IMR-90 (cell line): ENCODE data around the gene GGA2. TPM values are rescaled to one million over a fixed set of nuclear protein-coding genes. Genes with fewer than 3 reads are reported as not detected.

Experiments used
- ATAC-seq: fragments of 200-7000 bp; cut with Tn5 transposase; 2 replicates; pipeline ENCODE4 v1.9.1; 2020; ENCODE audit warnings: low read depth, mild to moderate bottlenecking, moderate library complexity
- BruUV-seq: library from RNA; stranded (reverse); fragments of 400-500 nt; replicated peaks from 2 replicates; lab custom pipeline; 2021; lab: Mats Ljungman, UMichigan
- CTCF ChIA-PET: fragments of 300-600 bp; formaldehyde crosslinking; extraction: SDS; loops from one replicate; lab custom pipeline; 2021; ENCODE audit warnings: antibody characterized with exemption; lab: Yijun Ruan, JAX
- POLR2A ChIA-PET: fragments of 300-600 bp; sonication (Branson Sonifier 250); formaldehyde crosslinking; loops from one replicate; lab custom pipeline; 2022; ENCODE audit warnings: antibody characterized with exemption; ENCODE audit not compliant: unreplicated experiment; lab: Charles Lee
- DNase-seq: peaks from one replicate; pipeline ENCODE4 v3.0.0; 2013
- H2AFZ ChIP-seq: replicated peaks from 2 replicates; pipeline ENCODE3; 2013; ENCODE audit warnings: low read length, mild to moderate bottlenecking; ENCODE audit not compliant: poor library complexity
- H2AK5ac ChIP-seq: 2 replicates; pipeline ENCODE4 v1.6.1; 2013; ENCODE audit warnings: low read depth, low read length, inconsistent platforms
- H2AK9ac ChIP-seq: replicated peaks from 2 replicates; pipeline ENCODE3; 2013; ENCODE audit warnings: mild to moderate bottlenecking, low read depth, low read length, moderate library complexity; ENCODE audit not compliant: poor library complexity
- H2BK120ac ChIP-seq: 2 replicates; pipeline ENCODE4 v1.6.1; 2013; ENCODE audit warnings: low read depth, low read length, inconsistent platforms
- H2BK15ac ChIP-seq: 3 replicates; pipeline ENCODE4 v1.6.1; 2013; ENCODE audit warnings: low read depth, low read length, inconsistent platforms
- H2BK20ac ChIP-seq: 2 replicates; pipeline ENCODE4 v1.6.1; 2013; ENCODE audit warnings: low read depth, mild to moderate bottlenecking, inconsistent platforms, low read length, moderate library complexity
- H2BK5ac ChIP-seq: 2 replicates; pipeline ENCODE4 v1.6.1; 2013; ENCODE audit warnings: mild to moderate bottlenecking, low read depth, low read length, inconsistent platforms; ENCODE audit not compliant: poor library complexity, severe bottlenecking
- H3K14ac ChIP-seq: replicated peaks from 2 replicates; pipeline ENCODE4 v1.6.1; 2013; ENCODE audit warnings: low read depth, low read length, inconsistent platforms
- H3K18ac ChIP-seq: 2 replicates; pipeline ENCODE4 v1.6.1; 2013; ENCODE audit warnings: low read depth, low read length, control low read depth
- H3K23ac ChIP-seq: 2 replicates; pipeline ENCODE4 v1.6.1; 2013; ENCODE audit warnings: low read depth, low read length, inconsistent platforms
- H3K27ac ChIP-seq: 2 replicates; pipeline ENCODE4 v1.5.1; 2013; ENCODE audit warnings: mild to moderate bottlenecking, control low read depth, low read length; ENCODE audit not compliant: insufficient read depth
- H3K27me3 ChIP-seq: 2 replicates; pipeline ENCODE4 v1.6.1; 2013; ENCODE audit warnings: low read length; ENCODE audit not compliant: control insufficient read depth, insufficient read depth
- H3K36me3 ChIP-seq: 2 replicates; pipeline ENCODE4 v1.6.1; 2013; ENCODE audit warnings: low read length, mixed read lengths; ENCODE audit not compliant: control insufficient read depth, insufficient read depth
- H3K4ac ChIP-seq: 2 replicates; pipeline ENCODE4 v1.6.1; 2013; ENCODE audit warnings: low read depth, low read length, inconsistent platforms
- H3K4me1 ChIP-seq: 2 replicates; pipeline ENCODE4 v1.6.1; 2013; ENCODE audit warnings: low read length, mixed read lengths; ENCODE audit not compliant: control insufficient read depth, insufficient read depth
- H3K4me2 ChIP-seq: 2 replicates; pipeline ENCODE4 v1.6.1; 2013; ENCODE audit warnings: low read depth, mild to moderate bottlenecking, control low read depth, low read length, moderate library complexity
- H3K4me3 ChIP-seq: 2 replicates; pipeline ENCODE4 v1.5.1; 2013; ENCODE audit warnings: low read depth, mild to moderate bottlenecking, control low read depth, low read length, moderate library complexity; ENCODE audit not compliant: insufficient read depth
- H3K56ac ChIP-seq: 2 replicates; pipeline ENCODE4 v1.6.1; 2013; ENCODE audit warnings: low read length, inconsistent platforms; ENCODE audit not compliant: insufficient read depth; ENCODE audit errors: extremely low read depth
- H3K79me1 ChIP-seq, 2 experiments: 2 replicates each; pipeline ENCODE4 v1.6.1; 2013; ENCODE audit warnings: low read length in 2 of 2, inconsistent platforms in 1 of 2, low read depth in 1 of 2
- H3K9ac ChIP-seq: 2 replicates; pipeline ENCODE4 v1.6.1; 2013; ENCODE audit warnings: low read depth, low read length, control low read depth
- H3K9me1 ChIP-seq: 2 replicates; pipeline ENCODE4 v1.6.1; 2013; ENCODE audit warnings: low read length, inconsistent platforms; ENCODE audit not compliant: insufficient read depth
- H3K9me3 ChIP-seq: 2 replicates; pipeline ENCODE4 v1.6.1; 2013; ENCODE audit warnings: low read length; ENCODE audit not compliant: control insufficient read depth, insufficient read depth
- H4K20me1 ChIP-seq: 2 replicates; pipeline ENCODE4 v1.6.1; 2013; ENCODE audit warnings: low read length, inconsistent platforms; ENCODE audit not compliant: insufficient read depth
- H4K5ac ChIP-seq: 2 replicates; pipeline ENCODE4 v1.6.1; 2013; ENCODE audit warnings: mild to moderate bottlenecking, low read depth, low read length, control low read depth
- H4K8ac ChIP-seq, 2 experiments: 2 replicates each; pipeline ENCODE4 v1.6.1; 2013; ENCODE audit warnings: low read depth in 2 of 2, low read length in 2 of 2, control low read depth in 1 of 2, inconsistent platforms in 1 of 2
- H4K91ac ChIP-seq: 2 replicates; pipeline ENCODE4 v1.6.1; 2013; ENCODE audit warnings: low read depth, low read length, inconsistent platforms; ENCODE audit not compliant: insufficient read depth
- FOS ChIP-seq: fragments of 150-350 bp; IDR thresholded peaks from 2 replicates; pipeline ENCODE4 v1.6.1; 2016; ENCODE audit warnings: low read depth, low read length
- RFX5 ChIP-seq: IDR thresholded peaks from 2 replicates; pipeline ENCODE4 v1.8.0; 2012; ENCODE audit warnings: low read depth, mild to moderate bottlenecking, low read length, moderate library complexity
- USF2 ChIP-seq: fragments of 150-350 bp; IDR thresholded peaks from 2 replicates; pipeline ENCODE4 v1.6.1; 2017; ENCODE audit warnings: mild to moderate bottlenecking, antibody characterized with exemption, low read length, low read depth
- WGBS, 2 experiments: methylation state at CpG; one replicate each; pipeline versions ENCODE4 v1.1.5 to v1.1.7; 2013; ENCODE audit warnings: missing lambda C conversion rate in 2 of 2; ENCODE audit not compliant: insufficient read length in 1 of 2; ENCODE audit errors: extremely low coverage in 2 of 2; 5-methylcytosine and 5-hydroxymethylcytosine counted together
- dilution Hi-C: fragments of 300-500 bp; cut with HindIII; formaldehyde crosslinking; loops from one replicate; pipeline ENCODE4 v1.14.3; 2018; ENCODE audit warnings: low sequenced_read_pairs; ENCODE audit not compliant: unreplicated experiment
- in situ Hi-C: fragments of 300-500 bp; cut with MboI; formaldehyde crosslinking; loops from 3 replicates; pipeline ENCODE4 v1.14.3; 2019; ENCODE audit warnings: low sequenced_read_pairs, inconsistent platforms, mixed read lengths
- intact Hi-C: fragments of 100-400 bp; cut with micrococcal nuclease; formaldehyde crosslinking; loops from 2 replicates; pipeline ENCODE4 v1.10.0; 2022
- polyA plus RNA-seq, 3 experiments: library from polyadenylated mRNA; depleted of rRNA; stranded (reverse); fragments of >200 nt; gene quantifications; 2 replicates each; pipeline ENCODE4 v1.2.3, GENCODE V29; 2012; ENCODE audit warnings: low replicate concordance in 1 of 3
- total RNA-seq: library from RNA; depleted of rRNA; stranded (reverse); fragments of >200 nt; gene quantifications from 2 replicates; pipeline ENCODE4 v1.2.3, GENCODE V29; 2012
- TF ChIP-seq, protein P1 (sequence below): conservative IDR thresholded peaks from 2 replicates; pipeline ENCODE4 v1.5.1; 2012; ENCODE audit warnings: mild to moderate bottlenecking, low read depth, low read length, improper control_type of control experiment

GGA2 gene
- total and polyA plus RNA-seq, 2 of the 4 experiments (the other 2 are of a cell fraction): 16.5 to 30.1 TPM

- POLR2A ChIA-PET: no interaction called here
- H3K9me1 ChIP-seq: no peaks in the 10 kb centered on the region
- BruUV-seq: no TSS peak
These were observed 30.0 kb downstream of the GGA2 start for GRCh38 chr16:23480257-23480656.

More at GRCh38 chr16:23480257-23480656, 30.0 kb downstream of the GGA2 start:
- no peak overlapping the region for H4K91ac ChIP-seq
- H3K9me3 ChIP-seq: no peaks in the 10 kb centered on the region
- H3K18ac ChIP-seq: no peak overlapping the region
- no peak overlapping the region for H2BK120ac ChIP-seq
- WGBS, 2 experiments: 93% methylated on average over 2 of the region's 4 CpGs; no CpG with 5 or more reads in 1 of the 2 experiments
- H3K23ac ChIP-seq: no peak overlapping the region
- no peak overlapping the region for H3K4ac ChIP-seq
- no peak overlapping the region for H3K14ac ChIP-seq
- H2AFZ ChIP-seq: no peak overlapping the region
- H3K9ac ChIP-seq: no peak overlapping the region
- in situ Hi-C loops: no loop called here
- ATAC-seq (no peak), DNase-seq (no peak)
- H4K8ac ChIP-seq: no peak overlapping the region
- no peak overlapping the region for H3K4me2 ChIP-seq
- H3K27me3 ChIP-seq: no peaks in the 10 kb centered on the region
- CTCF ChIA-PET: no interaction called here
- H3K36me3 ChIP-seq: peaks cover 52% of the 10 kb centered on the region
- no peaks in the 10 kb centered on the region for H4K20me1 ChIP-seq
- dilution Hi-C loops: no loop called here
- no peak overlapping the region for H2BK15ac ChIP-seq
- H3K27ac ChIP-seq: no peak overlapping the region
- H2AK9ac ChIP-seq: no peak overlapping the region
- H3K4me3 ChIP-seq: no peak overlapping the region
- H4K5ac ChIP-seq: no peak overlapping the region
- intact Hi-C loops: no loop called here
- no peak overlapping the region for H2BK5ac ChIP-seq
- H3K56ac ChIP-seq: no peak overlapping the region
- H2AK5ac ChIP-seq: no peak overlapping the region
- TF ChIP-seq, protein P1, sequence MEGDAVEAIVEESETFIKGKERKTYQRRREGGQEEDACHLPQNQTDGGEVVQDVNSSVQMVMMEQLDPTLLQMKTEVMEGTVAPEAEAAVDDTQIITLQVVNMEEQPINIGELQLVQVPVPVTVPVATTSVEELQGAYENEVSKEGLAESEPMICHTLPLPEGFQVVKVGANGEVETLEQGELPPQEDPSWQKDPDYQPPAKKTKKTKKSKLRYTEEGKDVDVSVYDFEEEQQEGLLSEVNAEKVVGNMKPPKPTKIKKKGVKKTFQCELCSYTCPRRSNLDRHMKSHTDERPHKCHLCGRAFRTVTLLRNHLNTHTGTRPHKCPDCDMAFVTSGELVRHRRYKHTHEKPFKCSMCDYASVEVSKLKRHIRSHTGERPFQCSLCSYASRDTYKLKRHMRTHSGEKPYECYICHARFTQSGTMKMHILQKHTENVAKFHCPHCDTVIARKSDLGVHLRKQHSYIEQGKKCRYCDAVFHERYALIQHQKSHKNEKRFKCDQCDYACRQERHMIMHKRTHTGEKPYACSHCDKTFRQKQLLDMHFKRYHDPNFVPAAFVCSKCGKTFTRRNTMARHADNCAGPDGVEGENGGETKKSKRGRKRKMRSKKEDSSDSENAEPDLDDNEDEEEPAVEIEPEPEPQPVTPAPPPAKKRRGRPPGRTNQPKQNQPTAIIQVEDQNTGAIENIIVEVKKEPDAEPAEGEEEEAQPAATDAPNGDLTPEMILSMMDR: no peak
- TF ChIP-seq RFX5 (no peak), USF2 (no peak), FOS (no peak)
- no peaks in the 10 kb centered on the region for H3K79me1 ChIP-seq
- no peak overlapping the region for H2BK20ac ChIP-seq
- no peaks in the 10 kb centered on the region for H3K4me1 ChIP-seq
